IMR-90 (cell line): ENCODE results near the gene CYFIP2. TPM values are rescaled to one million over a fixed set of nuclear protein-coding genes. Genes with fewer than 3 reads are reported as not detected.

ENCODE experiments used
- ATAC-seq: fragments of 200-7000 bp; cut with Tn5 transposase; 2 replicates; pipeline ENCODE4 v1.9.1; 2020; ENCODE audit warnings: low read depth, mild to moderate bottlenecking, moderate library complexity
- BruUV-seq: library from RNA; stranded (reverse); fragments of 400-500 nt; replicated peaks from 2 replicates; lab custom pipeline; 2021; lab: Mats Ljungman, UMichigan
- CTCF ChIA-PET: fragments of 300-600 bp; formaldehyde crosslinking; extraction: SDS; loops from one replicate; lab custom pipeline; 2021; ENCODE audit warnings: antibody characterized with exemption; lab: Yijun Ruan, JAX
- POLR2A ChIA-PET: fragments of 300-600 bp; sonication (Branson Sonifier 250); formaldehyde crosslinking; loops from one replicate; lab custom pipeline; 2022; ENCODE audit warnings: antibody characterized with exemption; ENCODE audit not compliant: unreplicated experiment; lab: Charles Lee
- DNase-seq: peaks from one replicate; pipeline ENCODE4 v3.0.0; 2013
- H2AFZ ChIP-seq: replicated peaks from 2 replicates; pipeline ENCODE3; 2013; ENCODE audit warnings: low read length, mild to moderate bottlenecking; ENCODE audit not compliant: poor library complexity
- H2AK5ac ChIP-seq: 2 replicates; pipeline ENCODE4 v1.6.1; 2013; ENCODE audit warnings: low read depth, low read length, inconsistent platforms
- H2AK9ac ChIP-seq: replicated peaks from 2 replicates; pipeline ENCODE3; 2013; ENCODE audit warnings: mild to moderate bottlenecking, low read depth, low read length, moderate library complexity; ENCODE audit not compliant: poor library complexity
- H2BK120ac ChIP-seq: 2 replicates; pipeline ENCODE4 v1.6.1; 2013; ENCODE audit warnings: low read depth, low read length, inconsistent platforms
- H2BK15ac ChIP-seq: 3 replicates; pipeline ENCODE4 v1.6.1; 2013; ENCODE audit warnings: low read depth, low read length, inconsistent platforms
- H2BK20ac ChIP-seq: 2 replicates; pipeline ENCODE4 v1.6.1; 2013; ENCODE audit warnings: low read depth, mild to moderate bottlenecking, inconsistent platforms, low read length, moderate library complexity
- H2BK5ac ChIP-seq: 2 replicates; pipeline ENCODE4 v1.6.1; 2013; ENCODE audit warnings: mild to moderate bottlenecking, low read depth, low read length, inconsistent platforms; ENCODE audit not compliant: poor library complexity, severe bottlenecking
- H3K14ac ChIP-seq: replicated peaks from 2 replicates; pipeline ENCODE4 v1.6.1; 2013; ENCODE audit warnings: low read depth, low read length, inconsistent platforms
- H3K18ac ChIP-seq: 2 replicates; pipeline ENCODE4 v1.6.1; 2013; ENCODE audit warnings: low read depth, low read length, control low read depth
- H3K23ac ChIP-seq: 2 replicates; pipeline ENCODE4 v1.6.1; 2013; ENCODE audit warnings: low read depth, low read length, inconsistent platforms
- H3K27ac ChIP-seq: 2 replicates; pipeline ENCODE4 v1.5.1; 2013; ENCODE audit warnings: mild to moderate bottlenecking, control low read depth, low read length; ENCODE audit not compliant: insufficient read depth
- H3K27me3 ChIP-seq: 2 replicates; pipeline ENCODE4 v1.6.1; 2013; ENCODE audit warnings: low read length; ENCODE audit not compliant: control insufficient read depth, insufficient read depth
- H3K36me3 ChIP-seq: 2 replicates; pipeline ENCODE4 v1.6.1; 2013; ENCODE audit warnings: low read length, mixed read lengths; ENCODE audit not compliant: control insufficient read depth, insufficient read depth
- H3K4ac ChIP-seq: 2 replicates; pipeline ENCODE4 v1.6.1; 2013; ENCODE audit warnings: low read depth, low read length, inconsistent platforms
- H3K4me1 ChIP-seq: 2 replicates; pipeline ENCODE4 v1.6.1; 2013; ENCODE audit warnings: low read length, mixed read lengths; ENCODE audit not compliant: control insufficient read depth, insufficient read depth
- H3K4me2 ChIP-seq: 2 replicates; pipeline ENCODE4 v1.6.1; 2013; ENCODE audit warnings: low read depth, mild to moderate bottlenecking, control low read depth, low read length, moderate library complexity
- H3K4me3 ChIP-seq: 2 replicates; pipeline ENCODE4 v1.5.1; 2013; ENCODE audit warnings: low read depth, mild to moderate bottlenecking, control low read depth, low read length, moderate library complexity; ENCODE audit not compliant: insufficient read depth
- H3K56ac ChIP-seq: 2 replicates; pipeline ENCODE4 v1.6.1; 2013; ENCODE audit warnings: low read length, inconsistent platforms; ENCODE audit not compliant: insufficient read depth; ENCODE audit errors: extremely low read depth
- H3K79me1 ChIP-seq, 2 experiments: 2 replicates each; pipeline ENCODE4 v1.6.1; 2013; ENCODE audit warnings: low read length in 2 of 2, inconsistent platforms in 1 of 2, low read depth in 1 of 2
- H3K9ac ChIP-seq: 2 replicates; pipeline ENCODE4 v1.6.1; 2013; ENCODE audit warnings: low read depth, low read length, control low read depth
- H3K9me1 ChIP-seq: 2 replicates; pipeline ENCODE4 v1.6.1; 2013; ENCODE audit warnings: low read length, inconsistent platforms; ENCODE audit not compliant: insufficient read depth
- H3K9me3 ChIP-seq: 2 replicates; pipeline ENCODE4 v1.6.1; 2013; ENCODE audit warnings: low read length; ENCODE audit not compliant: control insufficient read depth, insufficient read depth
- H4K20me1 ChIP-seq: 2 replicates; pipeline ENCODE4 v1.6.1; 2013; ENCODE audit warnings: low read length, inconsistent platforms; ENCODE audit not compliant: insufficient read depth
- H4K5ac ChIP-seq: 2 replicates; pipeline ENCODE4 v1.6.1; 2013; ENCODE audit warnings: mild to moderate bottlenecking, low read depth, low read length, control low read depth
- H4K8ac ChIP-seq, 2 experiments: 2 replicates each; pipeline ENCODE4 v1.6.1; 2013; ENCODE audit warnings: low read depth in 2 of 2, low read length in 2 of 2, control low read depth in 1 of 2, inconsistent platforms in 1 of 2
- H4K91ac ChIP-seq: 2 replicates; pipeline ENCODE4 v1.6.1; 2013; ENCODE audit warnings: low read depth, low read length, inconsistent platforms; ENCODE audit not compliant: insufficient read depth
- CHD1 ChIP-seq: IDR thresholded peaks from 2 replicates; pipeline ENCODE4 v1.6.1; 2012; ENCODE audit warnings: low read depth, low read length, improper control_type of control experiment
- CTCF ChIP-seq: conservative IDR thresholded peaks from 2 replicates; pipeline ENCODE4 v1.5.1; 2012; ENCODE audit warnings: mild to moderate bottlenecking, low read depth, low read length, improper control_type of control experiment
- ELK1 ChIP-seq: fragments of 150-350 bp; IDR thresholded peaks from 2 replicates; pipeline ENCODE4 v1.6.1; 2016; ENCODE audit warnings: low read depth, mild to moderate bottlenecking, low read length, moderate library complexity, borderline replicate concordance
- FOS ChIP-seq: fragments of 150-350 bp; IDR thresholded peaks from 2 replicates; pipeline ENCODE4 v1.6.1; 2016; ENCODE audit warnings: low read depth, low read length
- MAZ ChIP-seq: IDR thresholded peaks from 2 replicates; pipeline ENCODE4 v1.6.1; 2012; ENCODE audit warnings: low read depth, mild to moderate bottlenecking, low read length, improper control_type of control experiment, moderate library complexity, borderline replicate concordance
- MXI1 ChIP-seq: IDR thresholded peaks from 2 replicates; pipeline ENCODE4 v1.6.1; 2012; ENCODE audit warnings: low read depth, mild to moderate bottlenecking, low read length, moderate library complexity, borderline replicate concordance
- NFE2L2 ChIP-seq: fragments of 150-350 bp; IDR thresholded peaks from 2 replicates; pipeline ENCODE4 v1.6.1; 2016; ENCODE audit warnings: low read depth, mild to moderate bottlenecking, low read length
- POLR2A ChIP-seq: IDR thresholded peaks from 2 replicates; pipeline ENCODE4 v1.6.1; 2012; ENCODE audit warnings: mild to moderate bottlenecking, low read depth, low read length
- RAD21 ChIP-seq: IDR thresholded peaks from 2 replicates; pipeline ENCODE4 v1.6.1; 2012; ENCODE audit warnings: low read length, improper control_type of control experiment
- RCOR1 ChIP-seq: IDR thresholded peaks from 2 replicates; pipeline ENCODE4 v1.6.1; 2012; ENCODE audit warnings: mild to moderate bottlenecking, low read length, improper control_type of control experiment; ENCODE audit not compliant: insufficient replicate concordance
- RFX5 ChIP-seq: IDR thresholded peaks from 2 replicates; pipeline ENCODE4 v1.8.0; 2012; ENCODE audit warnings: low read depth, mild to moderate bottlenecking, low read length, moderate library complexity
- SMC3 ChIP-seq: fragments of 150-350 bp; IDR thresholded peaks from 2 replicates; pipeline ENCODE4 v1.6.1; 2016; ENCODE audit warnings: low read depth, mild to moderate bottlenecking, antibody characterized with exemption, low read length, moderate library complexity
- WGBS, 2 experiments: methylation state at CpG; one replicate each; pipeline versions ENCODE4 v1.1.5 to v1.1.7; 2013; ENCODE audit warnings: missing lambda C conversion rate in 2 of 2; ENCODE audit not compliant: insufficient read length in 1 of 2; ENCODE audit errors: extremely low coverage in 2 of 2; 5-methylcytosine and 5-hydroxymethylcytosine counted together
- dilution Hi-C: fragments of 300-500 bp; cut with HindIII; formaldehyde crosslinking; loops from one replicate; pipeline ENCODE4 v1.14.3; 2018; ENCODE audit warnings: low sequenced_read_pairs; ENCODE audit not compliant: unreplicated experiment
- in situ Hi-C: fragments of 300-500 bp; cut with MboI; formaldehyde crosslinking; loops from 3 replicates; pipeline ENCODE4 v1.14.3; 2019; ENCODE audit warnings: low sequenced_read_pairs, inconsistent platforms, mixed read lengths
- intact Hi-C: fragments of 100-400 bp; cut with micrococcal nuclease; formaldehyde crosslinking; loops from 2 replicates; pipeline ENCODE4 v1.10.0; 2022
- polyA plus RNA-seq, 3 experiments: library from polyadenylated mRNA; depleted of rRNA; stranded (reverse); fragments of >200 nt; gene quantifications; 2 replicates each; pipeline ENCODE4 v1.2.3, GENCODE V29; 2012; ENCODE audit warnings: low replicate concordance in 1 of 3
- total RNA-seq: library from RNA; depleted of rRNA; stranded (reverse); fragments of >200 nt; gene quantifications from 2 replicates; pipeline ENCODE4 v1.2.3, GENCODE V29; 2012

CYFIP2 gene
- total and polyA plus RNA-seq, 2 of the 4 experiments (the other 2 are of a cell fraction) = 6.8 to 13.4 TPM

- Histone ChIP-seq H4K5ac (no peak overlapping the region), H3K23ac (no peak overlapping the region), H3K4ac (no peak overlapping the region), H3K9me1 (no peaks in the 10 kb centered on the region), H3K4me2 (no peak overlapping the region), H3K14ac (no peak overlapping the region), H4K91ac (no peak overlapping the region), H2BK15ac (no peak overlapping the region), H2AK9ac (no peak overlapping the region), H3K36me3 (no peaks in the 10 kb centered on the region), H3K18ac (no peak overlapping the region), H3K9me3 (no peaks in the 10 kb centered on the region), H3K9ac (no peak overlapping the region), H3K56ac (no peak overlapping the region), H2BK120ac (no peak overlapping the region), H3K27ac (no peak overlapping the region), H3K4me3 (no peak overlapping the region), H2BK5ac (no peak overlapping the region), H4K20me1 (no peaks in the 10 kb centered on the region), H3K27me3 (no peaks in the 10 kb centered on the region; the same call in 1 of the 2 replicates), H2AK5ac (no peak overlapping the region), H2BK20ac (no peak overlapping the region), H4K8ac (no peak overlapping the region), H2AFZ (no peak overlapping the region), H3K79me1 (no peaks in the 10 kb centered on the region), H3K4me1 (peaks cover 2% of the 10 kb centered on the region; the same call in 1 of the 2 replicates)
- 70% methylated on average over 2 of the region's 4 CpGs; no CpG with 5 or more reads in 1 of the 2 experiments for WGBS, 2 experiments
- peak; percentile 30 for DNase-seq
- dilution Hi-C loops (no loop called here), intact Hi-C loops (no loop called here), in situ Hi-C loops (no loop called here)
- BruUV-seq = no TSS peak
- ATAC-seq = peak; percentile 75
- ChIA-PET CTCF (no interaction called here), POLR2A (no interaction called here)
- no peak for TF ChIP-seq MXI1
- TF ChIP-seq NFE2L2 = no peak
- no peak for TF ChIP-seq RFX5
- TF ChIP-seq MAZ = no peak
- no peak for TF ChIP-seq CHD1
- TF ChIP-seq SMC3 = no peak
- no peak for TF ChIP-seq RCOR1
- TF ChIP-seq FOS = no peak
- no peak for TF ChIP-seq CTCF
- TF ChIP-seq ELK1 = no peak
- TF ChIP-seq POLR2A = no peak
- TF ChIP-seq RAD21 = no peak
These were observed 24.4 kb upstream of the CYFIP2 start for GRCh38 chr5:157241483-157241882.
